Ascending aorta (tissue), 2 donors: ENCODE measurements around the gene SYNPO. TPM values are rescaled to one million over a fixed set of nuclear protein-coding genes. Genes with fewer than 3 reads are reported as not detected.

ENCODE experiments used
- DNase-seq, 2 donors: peaks; one replicate each; pipeline ENCODE4 v3.0.0-alpha.2; 2019; ENCODE audit warnings: low spot score in 2 of 2
- H3K27ac ChIP-seq, 2 donors: fragments of 200-600 bp; sonication (generic); one replicate each; pipeline ENCODE4 v1.5.1; 2016 to 2017; ENCODE audit warnings: mild to moderate bottlenecking in 1 of 2
- H3K27me3 ChIP-seq: fragments of 200-600 bp; sonication (generic); one replicate; pipeline ENCODE4 v1.5.1; 2017
- H3K36me3 ChIP-seq, 2 donors: fragments of 200-600 bp; sonication (generic); one replicate each; pipeline ENCODE4 v1.5.1; 2016
- H3K4me1 ChIP-seq, 2 donors: fragments of 200-600 bp; sonication (generic); one replicate each; pipeline ENCODE4 v1.5.1; 2016 to 2017; ENCODE audit warnings: mild to moderate bottlenecking in 1 of 2
- H3K4me3 ChIP-seq, 2 donors: fragments of 200-600 bp; sonication (generic); one replicate each; pipeline ENCODE4 v1.5.1; 2016 to 2017; ENCODE audit warnings: mild to moderate bottlenecking in 1 of 2
- H3K9me3 ChIP-seq, 2 donors: fragments of 200-600 bp; sonication (generic); one replicate each; pipeline ENCODE4 v1.5.1; 2016
- CTCF ChIP-seq, 3 experiments: fragments of 200-600 bp in 2 of 3; fragments of 450-650 bp in 1 of 3; sonication (generic) in 2 of 3; IDR thresholded peaks; one replicate each; pipeline ENCODE4 v1.5.1; 2016 to 2019; ENCODE audit warnings: antibody characterized with exemption in 3 of 3, mild to moderate bottlenecking in 1 of 3, moderate library complexity in 1 of 3
- intact Hi-C: fragments of 100-400 bp; cut with DNase I; formaldehyde crosslinking; loops from one replicate; pipeline ENCODE4 v1.15.1; 2023
- total RNA-seq: library from RNA; depleted of rRNA; stranded (reverse); fragments of >200 nt; gene quantifications from one replicate; pipeline ENCODE4 v1.1.0, GENCODE V29; 2016

Gene SYNPO
- total RNA-seq, 1 donor from 2014 or later, result 128 TPM

GRCh38 chr5:150658699-150659265 lies 18.3 kb downstream of the SYNPO start:
- intact Hi-C loops, result loop anchor here (5.0 kb wide), 1 partner anchor 44 kb away; the partner anchor contains the start of gene RBM22
- no peak for TF ChIP-seq CTCF (IDR thresholded peaks at IDR 0.05)
- H3K4me1 ChIP-seq, result peaks cover 16 to 35% of the 10 kb centered on the region in 2 donors
- no peaks in the 10 kb centered on the region for H3K9me3 ChIP-seq
- H3K4me3 ChIP-seq, result no peak overlapping the region
- peak overlapping the region; percentile 85 to 90 for H3K27ac ChIP-seq
- H3K27me3 ChIP-seq, result no peaks in the 10 kb centered on the region
- DNase-seq, result peak in 1 of 2 donors; percentile 43
- peaks cover 0 to 8% of the 10 kb centered on the region in 2 donors for H3K36me3 ChIP-seq

GRCh38 chr5:150659360-150660107 lies 19.1 kb downstream of the SYNPO start:
- H3K9me3 ChIP-seq, result no peaks in the 10 kb centered on the region
- H3K4me1 ChIP-seq, result peaks cover 16 to 35% of the 10 kb centered on the region in 2 donors
- DNase-seq, result peak in 1 of 2 donors; percentile 64
- intact Hi-C loops, result loop anchor here (5.0 kb wide), 1 partner anchor 43 kb away; the partner anchor contains the start of gene RBM22
- no peak overlapping the region for H3K4me3 ChIP-seq
- H3K27me3 ChIP-seq, result no peaks in the 10 kb centered on the region
- peaks cover 0 to under 1% of the 10 kb centered on the region in 2 donors for H3K36me3 ChIP-seq
- H3K27ac ChIP-seq, result peak overlapping the region; percentile 85 to 90
- TF ChIP-seq CTCF (IDR thresholded peaks at IDR 0.05), result no peak

GRCh38 chr5:150660108-150660831 lies 19.8 kb downstream of the SYNPO start:
- H3K4me3 ChIP-seq, result no peak overlapping the region
- no peak for TF ChIP-seq CTCF (IDR thresholded peaks at IDR 0.05)
- peaks cover 16 to 35% of the 10 kb centered on the region in 2 donors for H3K4me1 ChIP-seq
- H3K9me3 ChIP-seq, result no peaks in the 10 kb centered on the region
- peak in 1 of 2 donors; percentile 64 for DNase-seq
- H3K27me3 ChIP-seq, result no peaks in the 10 kb centered on the region
- H3K36me3 ChIP-seq, result no peaks in the 10 kb centered on the region
- intact Hi-C loops, result no loop called here
- peak overlapping the region; percentile 85 to 90 for H3K27ac ChIP-seq

GRCh38 chr5:150661086-150661485 lies 20.6 kb downstream of the SYNPO start, which contains the start of gene MYOZ3:
Gene MYOZ3, plus strand, starts transcription at chr5:150661251. Its CDS starts 1,691 bp downstream, at chr5:150662942.
- peak in 1 of 2 donors; percentile 63 for DNase-seq
- Histone ChIP-seq H3K36me3 (no peaks in the 10 kb centered on the region), H3K4me3 (no peak within 1 kb of the TSS), H3K9me3 (no peaks in the 10 kb centered on the region), H3K4me1 (peaks cover 15 to 30% of the 10 kb centered on the region in 2 donors), H3K27me3 (no peaks in the 10 kb centered on the region), H3K27ac (peak within 1 kb of the TSS; percentile 85 to 90)
- intact Hi-C loops, result no loop called here
- no peak for TF ChIP-seq CTCF (IDR thresholded peaks at IDR 0.05)

GRCh38 chr5:150661821-150662596 lies 21.5 kb downstream of the SYNPO start:
- Histone ChIP-seq H3K4me3 (no peak overlapping the region), H3K36me3 (no peaks in the 10 kb centered on the region), H3K4me1 (peaks cover 9 to 23% of the 10 kb centered on the region in 2 donors), H3K9me3 (no peaks in the 10 kb centered on the region), H3K27ac (peak overlapping the region in 1 of 2 donors; percentile 85), H3K27me3 (no peaks in the 10 kb centered on the region)
- DNase-seq, result no peak
- intact Hi-C loops, result no loop called here
- no peak for TF ChIP-seq CTCF (IDR thresholded peaks at IDR 0.05)
